Chondrocyte (in vitro differentiated cells): ENCODE measurements around the gene MARCHF10. TPM values are rescaled to one million over a fixed set of nuclear protein-coding genes. Genes with fewer than 3 reads are reported as not detected.
"Not testable (repeated sequence)": the region's sequence is repeated elsewhere in the genome, so short reads cannot be mapped to it uniquely, and the experiment has no call there.

ENCODE experiments used
- DNase-seq: peaks from one replicate; pipeline ENCODE4 v3.0.0; 2021; ENCODE audit warnings: mixed read lengths, low spot score
- H3K27ac Mint-ChIP-seq: one replicate; pipeline ENCODE4 v1.8.0; 2021; ENCODE audit warnings: mild to moderate bottlenecking, moderate library complexity, mixed read lengths; ENCODE audit not compliant: unreplicated experiment
- H3K27me3 Mint-ChIP-seq: 2 replicates; pipeline ENCODE4 v1.8.0; 2021; ENCODE audit warnings: low read depth, mixed read lengths
- H3K36me3 Mint-ChIP-seq: 2 replicates; pipeline ENCODE4 v1.8.0; 2021; ENCODE audit warnings: low read depth, mixed read lengths
- H3K4me1 Mint-ChIP-seq: 2 replicates; pipeline ENCODE4 v1.8.0; 2021; ENCODE audit warnings: low read depth, mild to moderate bottlenecking, mixed read lengths
- H3K4me3 Mint-ChIP-seq: one replicate; pipeline ENCODE4 v1.8.0; 2021; ENCODE audit warnings: mild to moderate bottlenecking, moderate library complexity, mixed read lengths; ENCODE audit not compliant: unreplicated experiment
- H3K9me3 Mint-ChIP-seq: 2 replicates; pipeline ENCODE4 v1.8.0; 2021; ENCODE audit warnings: low read depth, mixed read lengths
- total RNA-seq: library from RNA; stranded (reverse); gene quantifications from 3 replicates; pipeline ENCODE4 v1.2.1, GENCODE V29; 2021
- TF ChIP-seq, protein P1 (sequence below): fragments of 200-600 bp; sonication (generic); IDR thresholded peaks from 2 replicates; pipeline ENCODE4 v1.5.0; 2021; ENCODE audit warnings: antibody characterized with exemption, mild to moderate bottlenecking, moderate library complexity

The MARCHF10 gene
- total RNA-seq, 1 donor from 2014 or later, result 0.17 TPM

DNA sequence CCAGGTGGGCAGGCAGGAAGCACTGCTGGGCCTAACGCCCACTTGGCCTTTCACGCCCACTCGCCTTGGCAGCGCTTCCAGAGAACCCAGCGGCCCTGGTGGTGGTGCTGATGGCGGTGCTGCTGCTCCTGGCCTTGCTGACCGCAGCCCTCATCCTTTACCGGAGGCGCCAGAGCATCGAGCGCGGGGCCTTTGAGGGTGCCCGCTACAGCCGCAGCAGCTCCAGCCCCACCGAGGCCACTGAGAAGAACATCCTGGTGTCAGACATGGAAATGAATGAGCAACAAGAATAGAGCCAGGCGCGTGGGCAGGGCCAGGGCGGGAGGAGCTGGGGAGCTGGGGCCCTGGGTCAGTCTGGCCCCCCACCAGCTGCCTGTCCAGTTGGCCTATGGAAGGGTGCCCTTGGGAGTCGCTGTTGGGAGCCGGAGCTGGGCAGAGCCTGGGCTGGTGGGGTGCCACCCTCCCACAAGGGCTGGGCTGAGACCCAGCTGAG lies 115.9 kb downstream of the MARCHF10 start:
- H3K4me3 Mint-ChIP-seq, result no peak overlapping the region

DNA sequence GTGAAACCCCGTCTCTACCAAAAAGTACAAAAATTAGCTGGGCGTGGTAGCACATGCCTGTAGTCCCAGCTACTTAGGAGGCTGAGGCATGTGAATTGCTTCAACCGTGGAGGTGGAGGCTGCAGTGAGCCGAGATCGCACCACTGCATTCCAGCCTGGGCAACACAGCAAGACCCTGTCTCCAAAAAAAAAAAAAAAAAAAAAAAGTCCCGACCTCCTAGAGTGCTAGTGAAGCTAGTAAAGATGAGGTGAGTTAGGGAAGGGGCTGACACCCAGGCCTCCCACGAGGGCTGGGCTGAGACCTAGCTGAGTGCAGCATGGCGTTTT lies 116.6 kb downstream of the MARCHF10 start:
- not testable (repeated sequence) for DNase-seq, H3K9me3 Mint-ChIP-seq, H3K27me3 Mint-ChIP-seq, H3K27ac Mint-ChIP-seq, H3K4me3 Mint-ChIP-seq, H3K4me1 Mint-ChIP-seq
- H3K36me3 Mint-ChIP-seq, result peaks cover 23% of the 10 kb centered on the region

More for the DNA sequence above, 115.9 kb downstream of the MARCHF10 start:
- DNase-seq, result no peak
- Mint-ChIP-seq H3K36me3 (peaks cover 20% of the 10 kb centered on the region), H3K27ac (no peak overlapping the region), H3K27me3 (no peaks in the 10 kb centered on the region), H3K9me3 (no peaks in the 10 kb centered on the region), H3K4me1 (no peaks in the 10 kb centered on the region)
- TF ChIP-seq, protein P1, sequence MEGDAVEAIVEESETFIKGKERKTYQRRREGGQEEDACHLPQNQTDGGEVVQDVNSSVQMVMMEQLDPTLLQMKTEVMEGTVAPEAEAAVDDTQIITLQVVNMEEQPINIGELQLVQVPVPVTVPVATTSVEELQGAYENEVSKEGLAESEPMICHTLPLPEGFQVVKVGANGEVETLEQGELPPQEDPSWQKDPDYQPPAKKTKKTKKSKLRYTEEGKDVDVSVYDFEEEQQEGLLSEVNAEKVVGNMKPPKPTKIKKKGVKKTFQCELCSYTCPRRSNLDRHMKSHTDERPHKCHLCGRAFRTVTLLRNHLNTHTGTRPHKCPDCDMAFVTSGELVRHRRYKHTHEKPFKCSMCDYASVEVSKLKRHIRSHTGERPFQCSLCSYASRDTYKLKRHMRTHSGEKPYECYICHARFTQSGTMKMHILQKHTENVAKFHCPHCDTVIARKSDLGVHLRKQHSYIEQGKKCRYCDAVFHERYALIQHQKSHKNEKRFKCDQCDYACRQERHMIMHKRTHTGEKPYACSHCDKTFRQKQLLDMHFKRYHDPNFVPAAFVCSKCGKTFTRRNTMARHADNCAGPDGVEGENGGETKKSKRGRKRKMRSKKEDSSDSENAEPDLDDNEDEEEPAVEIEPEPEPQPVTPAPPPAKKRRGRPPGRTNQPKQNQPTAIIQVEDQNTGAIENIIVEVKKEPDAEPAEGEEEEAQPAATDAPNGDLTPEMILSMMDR, result no peak

GRCh38 chr17:62690168-62690897 lies 117.8 kb downstream of the MARCHF10 start:
- no peak for DNase-seq
- H3K36me3 Mint-ChIP-seq, result peaks cover 26% of the 10 kb centered on the region
- H3K9me3 Mint-ChIP-seq, result no peaks in the 10 kb centered on the region
- H3K27ac Mint-ChIP-seq, result peak overlapping the region; percentile 54
- TF ChIP-seq, protein P1, result no peak
- H3K27me3 Mint-ChIP-seq, result no peaks in the 10 kb centered on the region
- H3K4me3 Mint-ChIP-seq, result no peak overlapping the region
- no peaks in the 10 kb centered on the region for H3K4me1 Mint-ChIP-seq

GRCh38 chr17:62689441-62690167 lies 118.5 kb downstream of the MARCHF10 start:
- Mint-ChIP-seq H3K4me1 (no peaks in the 10 kb centered on the region), H3K36me3 (peaks cover 31% of the 10 kb centered on the region), H3K27ac (no peak overlapping the region), H3K4me3 (no peak overlapping the region), H3K27me3 (no peaks in the 10 kb centered on the region), H3K9me3 (no peaks in the 10 kb centered on the region)
- TF ChIP-seq, protein P1, result no peak
- no peak for DNase-seq

GRCh38 chr17:62688398-62689160 lies 119.5 kb downstream of the MARCHF10 start:
- Mint-ChIP-seq H3K27ac (no peak overlapping the region), H3K4me1 (no peaks in the 10 kb centered on the region), H3K36me3 (peaks cover 32% of the 10 kb centered on the region), H3K27me3 (no peaks in the 10 kb centered on the region), H3K9me3 (no peaks in the 10 kb centered on the region), H3K4me3 (no peak overlapping the region)
- no peak for DNase-seq
- TF ChIP-seq, protein P1, result no peak
